Colonic mucosa (tissue), 4 donors: Measurements from ENCODE around the gene SENP7. TPM values are rescaled to one million over a fixed set of nuclear protein-coding genes. Genes with fewer than 3 reads are reported as not detected.

Experiments used
- DNase-seq: peaks from one replicate; pipeline ENCODE4 v3.0.0-alpha.2; 2020
- H3K27ac ChIP-seq: fragments of 200-600 bp; one replicate; pipeline ENCODE4 v1.8.0; 2021
- H3K27me3 ChIP-seq: fragments of 200-600 bp; one replicate; pipeline ENCODE4 v1.8.0; 2021
- H3K36me3 ChIP-seq: fragments of 200-600 bp; one replicate; pipeline ENCODE4 v1.8.0; 2021
- H3K4me1 ChIP-seq: fragments of 200-600 bp; one replicate; pipeline ENCODE4 v1.8.0; 2021; ENCODE audit warnings: mild to moderate bottlenecking
- H3K4me3 ChIP-seq: fragments of 200-600 bp; one replicate; pipeline ENCODE4 v1.8.0; 2021
- H3K9ac ChIP-seq, 2 donors: one replicate each; pipeline ENCODE4 v1.7.0; 2013; ENCODE audit warnings: control low read depth in 2 of 2, low read depth in 2 of 2, low read length in 2 of 2
- H3K9me3 ChIP-seq: fragments of 200-600 bp; one replicate; pipeline ENCODE4 v1.8.0; 2021
- intact Hi-C: fragments of 100-400 bp; cut with DNase I; formaldehyde crosslinking; loops from one replicate; pipeline ENCODE4 v1.14.1; 2022
- total RNA-seq, 2 donors: library from RNA; stranded (reverse); fragmentation: NEBNext Ultra II Directional in 1 of 2; extraction: Animal tissue kit (Norgen Biotek cat#: 25700) in 1 of 2; gene quantifications; one replicate each; pipeline ENCODE4 v1.2.1, GENCODE V29; 2021
- TF ChIP-seq, protein P1 (sequence below): fragments of 200-600 bp; IDR thresholded peaks from one replicate; pipeline ENCODE4 v1.8.0; 2022; ENCODE audit warnings: antibody characterized with exemption, mild to moderate bottlenecking
- donor health status: healthy.
- donor health status: DM: no; HTN: no; CAD: no.
- donor health status: DM: no; HTN: no; CAD: no.

Gene SENP7
- total RNA-seq, 2 donors from 2014 or later = 5.6 to 8.6 TPM

DNA sequence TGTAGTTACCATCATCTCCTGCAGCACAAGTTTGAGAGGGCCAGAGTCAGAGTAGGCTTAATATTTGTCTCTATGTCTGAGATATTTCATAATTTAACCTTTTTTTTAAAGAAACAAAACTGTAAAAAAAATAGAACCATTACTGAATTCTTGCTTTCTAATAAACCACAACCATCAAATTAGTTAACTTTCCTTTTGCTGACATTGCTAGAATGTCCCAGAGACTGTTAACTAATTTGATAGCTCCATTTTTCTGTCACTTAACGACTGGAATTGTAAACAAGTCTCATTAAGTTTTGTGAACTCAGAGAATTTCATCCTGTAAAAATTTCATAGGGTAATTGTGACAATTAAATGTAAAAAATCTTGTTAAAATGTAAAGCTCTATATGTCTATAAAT, 228.3 kb downstream of the SENP7 start:
- Histone ChIP-seq H3K27me3 (no peaks in the 10 kb centered on the region), H3K9me3 (no peaks in the 10 kb centered on the region), H3K36me3 (no peaks in the 10 kb centered on the region), H3K4me3 (no peak overlapping the region), H3K9ac (no peak overlapping the region), H3K27ac (no peak overlapping the region), H3K4me1 (no peaks in the 10 kb centered on the region)
- DNase-seq = no peak
- TF ChIP-seq, protein P1, sequence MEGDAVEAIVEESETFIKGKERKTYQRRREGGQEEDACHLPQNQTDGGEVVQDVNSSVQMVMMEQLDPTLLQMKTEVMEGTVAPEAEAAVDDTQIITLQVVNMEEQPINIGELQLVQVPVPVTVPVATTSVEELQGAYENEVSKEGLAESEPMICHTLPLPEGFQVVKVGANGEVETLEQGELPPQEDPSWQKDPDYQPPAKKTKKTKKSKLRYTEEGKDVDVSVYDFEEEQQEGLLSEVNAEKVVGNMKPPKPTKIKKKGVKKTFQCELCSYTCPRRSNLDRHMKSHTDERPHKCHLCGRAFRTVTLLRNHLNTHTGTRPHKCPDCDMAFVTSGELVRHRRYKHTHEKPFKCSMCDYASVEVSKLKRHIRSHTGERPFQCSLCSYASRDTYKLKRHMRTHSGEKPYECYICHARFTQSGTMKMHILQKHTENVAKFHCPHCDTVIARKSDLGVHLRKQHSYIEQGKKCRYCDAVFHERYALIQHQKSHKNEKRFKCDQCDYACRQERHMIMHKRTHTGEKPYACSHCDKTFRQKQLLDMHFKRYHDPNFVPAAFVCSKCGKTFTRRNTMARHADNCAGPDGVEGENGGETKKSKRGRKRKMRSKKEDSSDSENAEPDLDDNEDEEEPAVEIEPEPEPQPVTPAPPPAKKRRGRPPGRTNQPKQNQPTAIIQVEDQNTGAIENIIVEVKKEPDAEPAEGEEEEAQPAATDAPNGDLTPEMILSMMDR = no peak
- intact Hi-C loops = no loop called here

DNA sequence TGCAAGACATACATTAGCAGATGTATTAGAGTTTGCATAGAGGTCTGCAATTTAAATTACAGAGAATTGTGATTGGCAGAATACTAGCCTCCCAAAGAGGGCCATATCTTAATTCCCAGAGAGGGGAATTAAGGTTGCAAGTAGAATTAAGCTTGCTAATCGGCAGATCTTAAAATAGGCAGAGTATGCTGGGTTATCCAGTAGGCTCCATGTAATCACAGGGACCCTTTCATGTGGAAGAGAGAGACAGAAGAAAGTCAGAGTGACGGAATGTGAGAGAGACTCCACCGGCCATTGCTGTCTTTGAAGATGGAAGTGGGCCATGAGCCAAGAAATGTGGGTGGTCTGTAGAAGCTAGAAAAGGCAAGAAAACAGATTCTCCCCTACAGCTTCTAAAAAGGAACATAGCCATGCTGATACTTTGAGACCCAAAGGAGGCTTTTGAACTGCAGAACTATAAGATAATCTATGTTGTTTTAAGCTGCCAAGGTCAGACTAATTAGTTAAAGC, 231.4 kb downstream of the SENP7 start:
- TF ChIP-seq, protein P1 = no peak
- Histone ChIP-seq H3K36me3 (no peaks in the 10 kb centered on the region), H3K4me3 (no peak overlapping the region), H3K9ac (no peak overlapping the region), H3K4me1 (no peaks in the 10 kb centered on the region), H3K27ac (no peak overlapping the region), H3K27me3 (no peaks in the 10 kb centered on the region), H3K9me3 (no peaks in the 10 kb centered on the region)
- DNase-seq = no peak
- intact Hi-C loops = no loop called here

DNA sequence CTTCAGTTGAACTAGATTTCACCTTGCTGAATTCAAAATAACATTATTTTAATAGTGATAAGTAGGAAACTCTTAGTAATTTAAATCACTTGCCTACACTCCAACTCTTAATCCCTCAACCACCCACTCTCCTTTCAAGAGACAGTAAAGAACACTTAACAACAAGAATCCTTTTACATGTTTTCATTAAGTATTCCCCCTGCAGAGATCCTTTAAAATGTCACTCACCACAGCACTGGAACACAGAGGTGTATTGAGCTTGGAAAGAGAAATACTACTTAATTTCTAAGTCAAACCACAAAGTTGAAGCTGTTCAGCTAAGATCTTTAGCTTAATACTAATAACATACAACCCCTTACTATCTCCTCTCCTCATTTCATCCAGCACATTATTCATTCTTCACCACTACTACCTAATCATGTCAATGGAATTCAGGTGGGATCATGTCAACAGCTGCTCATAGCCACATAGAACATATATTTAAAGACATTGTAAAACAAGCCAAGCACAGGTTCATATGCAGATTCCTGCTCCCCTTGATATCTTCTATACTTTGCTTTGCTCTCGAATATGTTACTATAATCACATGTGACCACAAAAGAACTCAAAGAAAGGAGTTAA, 233.1 kb downstream of the SENP7 start:
- no peak overlapping the region for H3K4me3 ChIP-seq
- no peak for DNase-seq
- H3K9me3 ChIP-seq = no peaks in the 10 kb centered on the region
- TF ChIP-seq, protein P1 = no peak
- no peaks in the 10 kb centered on the region for H3K4me1 ChIP-seq
- intact Hi-C loops = no loop called here
- no peak overlapping the region for H3K27ac ChIP-seq
- no peaks in the 10 kb centered on the region for H3K36me3 ChIP-seq
- no peak overlapping the region for H3K9ac ChIP-seq
- H3K27me3 ChIP-seq = no peaks in the 10 kb centered on the region

DNA sequence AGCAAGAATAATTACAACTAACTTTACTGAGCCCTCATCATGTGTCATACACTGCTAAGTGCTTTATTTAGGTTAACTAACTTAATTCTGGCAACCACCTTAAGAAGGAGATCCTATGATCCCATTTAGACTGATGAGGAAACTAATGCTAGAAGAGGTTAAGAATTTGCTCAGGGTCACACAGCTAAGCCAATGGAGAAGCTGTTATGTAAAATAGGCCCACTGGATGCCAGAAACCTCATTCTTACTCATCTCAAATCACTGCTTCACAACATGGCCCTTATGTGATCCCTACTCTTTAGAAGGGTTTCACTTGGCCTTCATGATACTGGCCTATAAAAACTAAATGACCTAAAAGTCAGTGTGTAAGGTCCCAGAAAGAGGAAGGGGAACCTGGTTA, 233.8 kb downstream of the SENP7 start:
- TF ChIP-seq, protein P1 = no peak
- Histone ChIP-seq H3K9ac (no peak overlapping the region), H3K27ac (no peak overlapping the region), H3K4me1 (no peaks in the 10 kb centered on the region), H3K36me3 (no peaks in the 10 kb centered on the region), H3K9me3 (no peaks in the 10 kb centered on the region), H3K27me3 (no peaks in the 10 kb centered on the region), H3K4me3 (no peak overlapping the region)
- DNase-seq = no peak
- intact Hi-C loops = no loop called here

DNA sequence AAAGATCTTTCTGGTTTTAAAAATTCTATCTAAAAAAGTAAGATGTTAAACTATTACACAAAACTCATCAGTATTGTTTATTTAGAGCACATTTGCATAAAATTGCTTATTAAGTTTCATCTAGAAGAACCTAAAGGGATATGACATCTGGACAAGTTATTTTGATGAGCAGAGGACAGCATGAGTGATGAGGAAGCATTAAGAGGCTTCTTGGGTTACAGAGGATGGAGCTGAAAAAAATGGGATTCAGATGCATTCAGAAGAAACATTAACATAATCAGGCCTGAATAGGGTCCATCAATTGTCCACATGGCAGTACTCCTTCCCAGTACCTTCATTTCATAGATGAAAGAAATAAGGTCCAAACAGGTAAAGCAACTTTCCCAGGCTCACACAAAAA, 234.3 kb downstream of the SENP7 start:
- no peaks in the 10 kb centered on the region for H3K36me3 ChIP-seq
- intact Hi-C loops = no loop called here
- H3K4me3 ChIP-seq = no peak overlapping the region
- no peak overlapping the region for H3K27ac ChIP-seq
- H3K27me3 ChIP-seq = no peaks in the 10 kb centered on the region
- no peak overlapping the region for H3K9ac ChIP-seq
- no peaks in the 10 kb centered on the region for H3K4me1 ChIP-seq
- no peaks in the 10 kb centered on the region for H3K9me3 ChIP-seq
- no peak for DNase-seq
- TF ChIP-seq, protein P1 = no peak

Other genes starting within 250 kb of the SENP7 start
- gene IMPG2, start 192.6 kb downstream of the SENP7 start, total RNA-seq = under 1 TPM in 1 of 2 donors, not detected in 1; 0.08 TPM
- gene TRMT10C, start 48.7 kb upstream of the SENP7 start, total RNA-seq = 10 to 100 TPM; 18.0 to 21.8 TPM
- gene PCNP, start 61.0 kb upstream of the SENP7 start, total RNA-seq = 100 to 1,000 TPM; 117 to 122 TPM
- 10 to 100 TPM; 12.2 to 14.3 TPM for gene ZBTB11, start 163.9 kb upstream of the SENP7 start, total RNA-seq
- 1,000 to 10,000 TPM in 1 of 2 donors, 100 to 1,000 TPM in 1; 835 to 1,022 TPM for gene RPL24, start 173.5 kb upstream of the SENP7 start, total RNA-seq
- gene CEP97, start 211.4 kb upstream of the SENP7 start, total RNA-seq = 1 to 10 TPM; 5.5 to 7.1 TPM